K562 (cell line): ENCODE results near the gene CLASP1. TPM values are rescaled to one million over a fixed set of nuclear protein-coding genes. Genes with fewer than 3 reads are reported as not detected.
A peak's percentile ranks its signal among the peaks of the same experiment; 100 is the strongest.

Experiments used
- ATAC-seq: fragments of 200-7000 bp; cut with Tn5 transposase; 3 replicates; pipeline ENCODE4 v1.9.1; 2020; ENCODE audit warnings: moderate library complexity
- BruUV-seq: library from RNA; stranded (reverse); fragments of 400-500 nt; replicated peaks from 2 replicates; lab custom pipeline; 2021; lab: Mats Ljungman, UMichigan
- CTCF ChIA-PET: fragments of 300-600 bp; formaldehyde crosslinking; extraction: SDS; loops from one replicate; lab custom pipeline; 2021; ENCODE audit warnings: low intra/inter-chr PET ratio; lab: Yijun Ruan, JAX
- POLR2A ChIA-PET: fragments of 300-600, 350-650 bp; sonication (Branson Sonifier 250); formaldehyde crosslinking; extraction: SDS; loops from one replicate; lab custom pipeline; 2021; ENCODE audit warnings: antibody characterized with exemption, inconsistent platforms; lab: Yijun Ruan, JAX
- DNase-seq, 4 experiments: peaks; one replicate each; pipeline versions ENCODE4 v3.0.0 to v3.0.0-alpha.2; 2011 to 2018; ENCODE audit warnings: low spot score in 3 of 4, mixed read lengths in 3 of 4; ENCODE audit errors: extremely low read depth in 1 of 4
- FAIRE-seq: peaks from 2 replicates; lab custom pipeline; 2011; peaks lifted over from hg19 to GRCh38; lab: Jason Lieb, UNC
- H2AFZ ChIP-seq: 2 replicates; pipeline ENCODE4 v1.6.0; 2011; ENCODE audit warnings: low read depth, low read length, control low read depth, inconsistent platforms
- H3K27ac ChIP-seq: fragments of 200-600 bp; 3 replicates; pipeline ENCODE4 v1.8.0; 2011; ENCODE audit warnings: low read depth, mild to moderate bottlenecking, control low read depth, inconsistent platforms, low read length, moderate library complexity, mixed read lengths; ENCODE audit errors: extremely low read depth
- H3K27me3 ChIP-seq, 2 experiments: fragments of 300-600 bp in 1 of 2; 2 replicates in 1 of 2; 3 replicates in 1 of 2; pipeline versions ENCODE4 v1.6.0 to v1.8.0; 2011; ENCODE audit warnings: inconsistent platforms in 2 of 2, low read length in 2 of 2, mild to moderate bottlenecking in 1 of 2, mixed read lengths in 1 of 2, moderate library complexity in 1 of 2; ENCODE audit not compliant: control insufficient read depth in 2 of 2, insufficient read depth in 2 of 2
- H3K36me3 ChIP-seq: fragments of 300-600 bp; 3 replicates; pipeline ENCODE4 v1.8.0; 2011; ENCODE audit warnings: mild to moderate bottlenecking, low read length, inconsistent platforms; ENCODE audit not compliant: control insufficient read depth, insufficient read depth
- H3K4me1 ChIP-seq, 2 experiments: fragments of 200-600 bp in 1 of 2; replicated peaks in 1 of 2; 2 replicates in 1 of 2; 3 replicates in 1 of 2; pipeline versions ENCODE4 v1.5.1 to v1.8.0; 2011; ENCODE audit warnings: inconsistent platforms in 2 of 2, low read length in 2 of 2, mild to moderate bottlenecking in 1 of 2, mixed read lengths in 1 of 2, moderate library complexity in 1 of 2; ENCODE audit not compliant: control insufficient read depth in 2 of 2, insufficient read depth in 2 of 2
- H3K4me2 ChIP-seq: 2 replicates; pipeline ENCODE4 v1.6.1; 2011; ENCODE audit warnings: low read length, control low read depth, inconsistent platforms, mixed read lengths; ENCODE audit not compliant: insufficient read depth
- H3K4me3 ChIP-seq: fragments of 200-600 bp; sonication (generic), shearing (Covaris generic); 2 replicates; pipeline ENCODE4 v1.5.1; 2016; ENCODE audit warnings: control low read depth, inconsistent platforms
- H3K79me2 ChIP-seq: fragments of 200-600 bp; 3 replicates; pipeline ENCODE4 v1.8.0; 2011; ENCODE audit warnings: low read length, inconsistent platforms; ENCODE audit not compliant: control insufficient read depth, insufficient read depth
- H3K9ac ChIP-seq, 2 experiments: 2 replicates each; pipeline versions ENCODE4 v1.6.0 to v1.6.1; 2011; ENCODE audit warnings: low read depth in 2 of 2, low read length in 2 of 2, control low read depth in 1 of 2, inconsistent platforms in 1 of 2, mild to moderate bottlenecking in 1 of 2, mixed read lengths in 1 of 2; ENCODE audit not compliant: insufficient read depth in 1 of 2
- H3K9me1 ChIP-seq: one replicate; pipeline ENCODE4 v1.6.0; 2011; ENCODE audit warnings: inconsistent platforms, mild to moderate bottlenecking, low read length, moderate library complexity; ENCODE audit not compliant: control insufficient read depth, insufficient read depth
- H3K9me3 ChIP-seq: replicated peaks from 2 replicates; pipeline ENCODE4 v1.5.1; 2011; ENCODE audit warnings: low read depth, low read length, inconsistent platforms; ENCODE audit not compliant: control insufficient read depth, insufficient read depth
- H4K20me1 ChIP-seq: replicated peaks from 2 replicates; pipeline ENCODE4 v1.6.1; 2011; ENCODE audit warnings: low read length, inconsistent platforms, mixed read lengths; ENCODE audit not compliant: control insufficient read depth, insufficient read depth
- ELF1 ChIP-seq: fragments of 200-800 bp; sonication (Bioruptor generic); IDR thresholded peaks from 2 replicates; pipeline ENCODE4 v1.6.1; 2016; ENCODE audit warnings: missing genetic modification characterization, missing compliant biosample characterization
- GTF2F1 ChIP-seq: IDR thresholded peaks from 2 replicates; pipeline ENCODE4 v1.6.1; 2011; ENCODE audit warnings: low read depth, low read length, improper control_type of control experiment
- RFX1 ChIP-seq: fragments of 450-650 bp; IDR thresholded peaks from 2 replicates; pipeline ENCODE4 v1.6.1; 2016; ENCODE audit warnings: mild to moderate bottlenecking, moderate library complexity
- WGBS: fragments of 100-300 bp; shearing (Covaris generic); methylation state at CpG from one replicate; pipeline ENCODE4 v1.1.6; 2016; ENCODE audit warnings: low coverage, mixed read lengths; ENCODE audit not compliant: insufficient coverage; ENCODE audit errors: missing lambda C conversion rate; 5-methylcytosine and 5-hydroxymethylcytosine counted together
- in situ Hi-C: fragments of 300-500 bp; cut with MboI; formaldehyde crosslinking; loops from 4 replicates; pipeline ENCODE4 v1.15.0; 2018; ENCODE audit warnings: inconsistent platforms, mixed read lengths
- intact Hi-C: fragments of 100-400 bp; cut with micrococcal nuclease; formaldehyde crosslinking; loops from 2 replicates; pipeline ENCODE4 v1.14.2; 2022
- polyA plus RNA-seq, 8 experiments: library from polyadenylated mRNA; depleted of rRNA in 4 of 8; stranded (reverse) in 5 of 8; unstranded in 3 of 8; fragments of >200 nt; fragmentation: Nextera tagmentation in 2 of 8; fragmentation: Illumina TruSeq in 1 of 8; extraction: Ambion mirVana in 2 of 8; extraction: Trizol in 1 of 8; gene quantifications; 2 replicates each; pipeline versions ENCODE4 v1.2.1 to v1.2.3, GENCODE V29; 2011 to 2014; ENCODE audit warnings: inconsistent platforms in 1 of 8, missing spikeins in 1 of 8
- total RNA-seq, 7 experiments: library from RNA; depleted of rRNA in 6 of 7; stranded (reverse); fragments of >200 nt in 6 of 7; fragmentation: Illumina TruSeq in 2 of 7; extraction: Trizol in 2 of 7; gene quantifications; 2 replicates each; pipeline versions ENCODE4 v1.2.1 to v1.2.3, GENCODE V29; 2011 to 2021; ENCODE audit warnings: low replicate concordance in 1 of 7

CLASP1 gene
- total and polyA plus RNA-seq, 9 of the 15 experiments (the other 6 are each of a cell fraction or from before 2014, with no cell fraction given) = 1.7 to 40.3 (median 20.7) TPM

GRCh38 chr2:121335294-121336290, 313.7 kb downstream of the CLASP1 start (continued):
- peak; percentile 39; the same call in 1 of the 2 replicates for TF ChIP-seq ELF1 (tag)

- Histone ChIP-seq H4K20me1 (0 out of 2 replicates have a peak, but pooled peaks cover 5% of the 10 kb centered on the region), H3K27ac (no peak overlapping the region), H3K4me1 (peaks cover 0 to 8% of the 10 kb centered on the region in 2 experiments; a peak in 1 of 5 replicates), H3K9ac (no peak overlapping the region), H3K4me2 (no peak overlapping the region), H3K27me3 (peaks cover 17 to 52% of the 10 kb centered on the region in 2 experiments), H3K79me2 (no peaks in the 10 kb centered on the region), H3K9me1 (no peaks in the 10 kb centered on the region), H3K9me3 (no peaks in the 10 kb centered on the region), H3K4me3 (no peak overlapping the region), H2AFZ (no peak overlapping the region), H3K36me3 (peaks cover 1% of the 10 kb centered on the region; the same call in 1 of the 3 replicates)
- POLR2A ChIA-PET = interaction anchor here (0.7 to 1.5 kb wide), 3 partner anchors 12 to 61 kb away, joined by 3 read pairs; no protein-coding TSS in a partner anchor
- 29% methylated on average over 14 of the region's 14 CpGs for WGBS
- no peak for DNase-seq
- intact Hi-C loops (no loop called here), in situ Hi-C loops (loop anchor here (25.0 kb wide), 1 partner anchor 647 kb away; no protein-coding TSS in a partner anchor)
- no TSS peak for BruUV-seq
- CTCF ChIA-PET = no interaction called here
- no peak for FAIRE-seq
- peak; percentile 7 for ATAC-seq
- TF ChIP-seq RFX1 (peak; percentile 38; the same call in 1 of the 2 replicates), GTF2F1 (no peak)
Observed at GRCh38 chr2:121334581-121335293, 314.5 kb downstream of the CLASP1 start.
